ENCODE results near the gene TNFRSF6B. TPM values are rescaled to one million over a fixed set of nuclear protein-coding genes. Genes with fewer than 3 reads are reported as not detected.

TNFRSF6B gene
- total RNA-seq, 3 donors from 2014 or later (not counting 1 experiment from before 2014, with no cell fraction given), result not detected

DNA sequence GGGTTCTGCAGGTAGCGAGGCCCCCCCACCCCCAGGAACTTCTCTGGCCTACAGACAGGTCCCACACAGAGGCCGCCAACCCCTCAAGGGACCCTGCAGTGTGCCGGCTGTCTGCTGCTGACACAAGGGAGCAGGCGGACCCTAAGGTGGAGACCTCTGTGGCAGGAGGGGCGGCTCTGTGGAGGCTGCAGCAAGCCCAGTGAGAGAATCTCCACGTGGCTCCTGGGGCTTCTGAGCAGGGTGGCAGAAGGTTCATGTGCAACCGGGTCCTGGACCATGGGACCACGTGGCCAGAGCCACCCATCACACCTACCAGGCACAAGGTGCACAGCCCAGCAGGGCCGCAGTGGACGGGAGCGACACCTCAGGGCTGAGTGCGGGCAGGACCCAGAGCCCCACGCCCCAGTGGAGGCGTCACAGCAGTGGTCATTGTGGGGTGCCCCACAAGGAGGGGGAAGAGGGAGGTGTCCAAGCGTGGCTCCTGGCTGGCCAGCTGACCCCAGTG lies 7.1 kb downstream of the TNFRSF6B start:
- peaks cover 10 to 25% of the 10 kb centered on the region in 2 donors for H3K4me1 Mint-ChIP-seq
- TF ChIP-seq, protein P1, sequence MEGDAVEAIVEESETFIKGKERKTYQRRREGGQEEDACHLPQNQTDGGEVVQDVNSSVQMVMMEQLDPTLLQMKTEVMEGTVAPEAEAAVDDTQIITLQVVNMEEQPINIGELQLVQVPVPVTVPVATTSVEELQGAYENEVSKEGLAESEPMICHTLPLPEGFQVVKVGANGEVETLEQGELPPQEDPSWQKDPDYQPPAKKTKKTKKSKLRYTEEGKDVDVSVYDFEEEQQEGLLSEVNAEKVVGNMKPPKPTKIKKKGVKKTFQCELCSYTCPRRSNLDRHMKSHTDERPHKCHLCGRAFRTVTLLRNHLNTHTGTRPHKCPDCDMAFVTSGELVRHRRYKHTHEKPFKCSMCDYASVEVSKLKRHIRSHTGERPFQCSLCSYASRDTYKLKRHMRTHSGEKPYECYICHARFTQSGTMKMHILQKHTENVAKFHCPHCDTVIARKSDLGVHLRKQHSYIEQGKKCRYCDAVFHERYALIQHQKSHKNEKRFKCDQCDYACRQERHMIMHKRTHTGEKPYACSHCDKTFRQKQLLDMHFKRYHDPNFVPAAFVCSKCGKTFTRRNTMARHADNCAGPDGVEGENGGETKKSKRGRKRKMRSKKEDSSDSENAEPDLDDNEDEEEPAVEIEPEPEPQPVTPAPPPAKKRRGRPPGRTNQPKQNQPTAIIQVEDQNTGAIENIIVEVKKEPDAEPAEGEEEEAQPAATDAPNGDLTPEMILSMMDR (IDR thresholded peaks at IDR 0.05), result no peak
- Histone ChIP-seq H3K4me3 (ENCODE audit: low read length) (no peak overlapping the region), H3K9me3 (ENCODE audit: control insufficient read depth, insufficient read depth, low read length) (no peaks in the 10 kb centered on the region), H3K36me3 (ENCODE audit: control insufficient read depth, insufficient read depth, low read length) (peaks cover 24% of the 10 kb centered on the region), H3K27ac (ENCODE audit: low read length) (no peak overlapping the region), H3K4me1 (ENCODE audit: control insufficient read depth, insufficient read depth, low read length) (peaks cover 31% of the 10 kb centered on the region), H3K27me3 (ENCODE audit: control insufficient read depth, insufficient read depth, low read length) (no peaks in the 10 kb centered on the region)
- ATAC-seq (no peak), DNase-seq (no peak)
- H3K27me3 Mint-ChIP-seq (ENCODE audit: low read depth in 2 of 2), result no peaks in the 10 kb centered on the region
- 96% methylated on average over 15 of the region's 15 CpGs for WGBS (ENCODE audit: insufficient coverage)
- no peaks in the 10 kb centered on the region for H3K9me3 Mint-ChIP-seq
- H3K36me3 Mint-ChIP-seq, result no peaks in the 10 kb centered on the region
- no peak overlapping the region for H3K4me3 Mint-ChIP-seq
- H3K27ac Mint-ChIP-seq, result no peak overlapping the region
- intact Hi-C loops (cut with micrococcal nuclease), result no loop called here

DNA sequence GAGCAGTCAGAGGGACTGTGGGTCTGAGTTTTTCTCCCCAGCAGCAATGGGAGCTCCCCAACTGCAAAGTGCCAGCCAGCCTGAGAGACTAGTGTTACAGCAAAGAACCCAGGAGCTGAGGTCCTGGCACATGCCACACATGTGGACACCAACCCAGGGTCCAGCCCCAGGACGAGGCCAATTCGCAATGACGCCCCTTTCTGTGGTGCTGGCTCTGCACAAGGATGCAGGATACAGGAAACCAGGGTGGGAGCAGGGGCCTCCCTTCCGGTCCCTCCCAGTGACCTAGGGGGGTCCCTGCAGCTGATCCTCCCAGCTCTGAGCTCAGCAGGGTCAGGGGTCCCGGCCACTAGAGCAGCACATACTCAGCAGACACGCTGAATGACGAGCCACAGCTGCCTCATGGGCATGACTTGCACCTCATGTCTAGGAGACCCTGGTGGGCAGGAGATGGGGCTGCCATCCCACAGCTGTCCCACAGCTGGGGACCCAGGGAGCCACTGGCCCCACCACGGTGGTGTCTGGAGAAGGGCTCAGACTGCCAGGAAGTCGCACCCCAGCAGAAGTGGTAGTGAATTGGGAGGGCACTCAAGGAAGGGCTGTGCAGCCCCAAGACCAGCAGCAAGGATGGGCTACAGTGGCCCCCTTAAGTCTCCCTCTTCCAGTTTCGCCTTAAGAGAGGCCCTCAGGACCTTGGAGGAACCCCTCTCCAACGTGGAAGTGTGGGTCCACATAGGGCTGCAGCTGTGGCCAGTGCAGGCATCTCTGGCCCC lies 7.7 kb downstream of the TNFRSF6B start:
- H3K9me3 ChIP-seq (ENCODE audit: control insufficient read depth, insufficient read depth, low read length), result no peaks in the 10 kb centered on the region
- no peaks in the 10 kb centered on the region for H3K27me3 ChIP-seq (ENCODE audit: control insufficient read depth, insufficient read depth, low read length)
- DNase-seq, result no peak
- H3K4me1 ChIP-seq (ENCODE audit: control insufficient read depth, insufficient read depth, low read length), result peaks cover 37% of the 10 kb centered on the region
- Mint-ChIP-seq H3K9me3 (no peaks in the 10 kb centered on the region), H3K36me3 (no peaks in the 10 kb centered on the region), H3K27me3 (ENCODE audit: low read depth in 2 of 2) (no peaks in the 10 kb centered on the region), H3K4me3 (no peak overlapping the region), H3K27ac (no peak overlapping the region), H3K4me1 (peaks cover 17 to 31% of the 10 kb centered on the region in 2 donors)
- no peak overlapping the region for H3K4me3 ChIP-seq (ENCODE audit: low read length)
- no peak for ATAC-seq
- intact Hi-C loops (cut with micrococcal nuclease), result no loop called here
- WGBS (ENCODE audit: insufficient coverage), result 91% methylated on average over 11 of the region's 11 CpGs
- H3K36me3 ChIP-seq (ENCODE audit: control insufficient read depth, insufficient read depth, low read length), result peaks cover 24% of the 10 kb centered on the region
- no peak overlapping the region for H3K27ac ChIP-seq (ENCODE audit: low read length)
- TF ChIP-seq, protein P1 (IDR thresholded peaks at IDR 0.05), result no peak

DNA sequence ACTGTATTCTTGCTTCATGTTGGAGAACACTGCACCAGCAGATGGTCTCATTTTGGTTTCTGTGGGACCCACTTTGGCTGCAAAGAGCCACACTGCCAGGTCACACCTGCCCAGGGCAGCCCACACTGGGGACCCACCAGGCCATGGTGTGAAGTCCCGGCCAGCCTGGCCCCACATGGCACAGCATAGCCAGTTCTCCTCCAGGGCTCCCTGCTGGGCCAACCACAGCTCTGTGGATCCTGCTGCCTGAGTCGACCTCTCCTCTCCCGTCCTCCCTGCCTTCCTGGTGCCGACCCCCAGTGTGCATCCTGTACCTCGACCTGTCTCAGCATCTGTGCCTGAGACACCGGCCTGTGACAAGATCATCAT lies 8.3 kb downstream of the TNFRSF6B start:
- intact Hi-C loops (cut with micrococcal nuclease), result loop anchor here (5.0 kb wide), 1 partner anchor 38 kb away; no protein-coding TSS in a partner anchor
- Histone ChIP-seq H3K36me3 (ENCODE audit: control insufficient read depth, insufficient read depth, low read length) (peaks cover 24% of the 10 kb centered on the region), H3K4me1 (ENCODE audit: control insufficient read depth, insufficient read depth, low read length) (peaks cover 42% of the 10 kb centered on the region), H3K27me3 (ENCODE audit: control insufficient read depth, insufficient read depth, low read length) (no peaks in the 10 kb centered on the region), H3K27ac (ENCODE audit: low read length) (no peak overlapping the region), H3K9me3 (ENCODE audit: control insufficient read depth, insufficient read depth, low read length) (no peaks in the 10 kb centered on the region), H3K4me3 (ENCODE audit: low read length) (no peak overlapping the region)
- WGBS (ENCODE audit: insufficient coverage), result 90% methylated on average over 6 of the region's 6 CpGs
- Mint-ChIP-seq H3K27ac (peak overlapping the region in 1 of 2 donors; percentile 35), H3K36me3 (no peaks in the 10 kb centered on the region), H3K4me3 (no peak overlapping the region), H3K9me3 (no peaks in the 10 kb centered on the region), H3K27me3 (ENCODE audit: low read depth in 2 of 2) (no peaks in the 10 kb centered on the region), H3K4me1 (peaks cover 19 to 31% of the 10 kb centered on the region in 2 donors)
- TF ChIP-seq, protein P1 (IDR thresholded peaks at IDR 0.05), result no peak
- ATAC-seq (no peak), DNase-seq (no peak)

Data from natural killer cell (primary cell).